GM11168 (cell line): ENCODE measurements around the gene ZNF655.
"Not testable (repeated sequence)": the region's sequence is repeated elsewhere in the genome, so short reads cannot be mapped to it uniquely, and the experiment has no call there.

Experiments used
- in situ Hi-C: fragments of 300-500 bp; cut with MboI; formaldehyde crosslinking; loops from one replicate; pipeline ENCODE4 v1.12.0; 2022; ENCODE audit warnings: low sequenced_read_pairs; ENCODE audit not compliant: unreplicated experiment

The ZNF655 gene, protein sequence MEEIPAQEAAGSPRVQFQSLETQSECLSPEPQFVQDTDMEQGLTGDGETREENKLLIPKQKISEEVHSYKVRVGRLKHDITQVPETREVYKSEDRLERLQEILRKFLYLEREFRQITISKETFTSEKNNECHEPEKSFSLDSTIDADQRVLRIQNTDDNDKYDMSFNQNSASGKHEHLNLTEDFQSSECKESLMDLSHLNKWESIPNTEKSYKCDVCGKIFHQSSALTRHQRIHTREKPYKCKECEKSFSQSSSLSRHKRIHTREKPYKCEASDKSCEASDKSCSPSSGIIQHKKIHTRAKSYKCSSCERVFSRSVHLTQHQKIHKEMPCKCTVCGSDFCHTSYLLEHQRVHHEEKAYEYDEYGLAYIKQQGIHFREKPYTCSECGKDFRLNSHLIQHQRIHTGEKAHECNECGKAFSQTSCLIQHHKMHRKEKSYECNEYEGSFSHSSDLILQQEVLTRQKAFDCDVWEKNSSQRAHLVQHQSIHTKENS

DNA sequence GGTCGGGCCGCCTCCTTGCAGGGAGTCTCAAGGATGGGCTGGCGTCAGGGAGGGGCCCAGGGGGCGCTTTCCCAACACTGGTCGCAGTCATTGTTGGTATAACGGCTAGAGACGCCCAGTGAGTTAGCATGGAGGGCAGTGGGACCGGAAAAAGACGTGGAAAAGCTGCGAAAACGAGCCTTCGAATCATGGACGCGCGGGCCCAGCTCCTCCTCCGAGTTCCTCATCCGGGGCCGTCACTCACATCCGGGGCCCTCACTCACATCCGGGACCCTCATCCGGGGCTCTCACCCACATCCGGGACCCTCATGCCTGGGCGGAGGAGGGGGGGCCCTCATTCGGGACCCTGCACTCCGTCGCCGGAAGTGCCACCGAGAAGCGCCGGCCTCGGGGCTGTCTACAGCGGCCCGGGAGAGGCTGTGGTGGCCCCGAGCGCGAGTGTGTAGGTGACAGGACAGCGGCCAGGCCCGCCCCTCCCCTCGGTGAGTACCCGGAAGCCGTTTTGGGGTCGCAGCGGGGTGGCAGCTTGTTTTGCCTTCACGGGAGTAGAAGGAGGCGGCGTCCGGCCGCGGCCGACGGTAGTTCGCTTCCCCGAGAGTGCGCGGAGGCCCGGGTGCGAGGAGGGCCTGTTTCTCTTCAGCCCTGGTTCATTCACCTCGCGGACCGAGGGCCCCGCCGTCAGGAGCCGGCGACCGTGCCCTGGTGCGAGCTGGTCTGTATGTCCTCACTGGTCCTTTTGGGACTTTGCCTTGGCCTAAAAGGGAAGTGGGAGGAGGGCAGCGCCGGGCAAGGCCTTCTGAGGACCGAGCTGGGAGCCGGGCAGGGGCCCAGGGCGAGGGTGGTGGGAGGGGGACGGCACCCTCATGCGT lies at the start of gene ZNF655:
ZNF655 (plus strand) TSS at position 337 of the 869 bp plus-strand sequence. CDS start 1,918 bp downstream, outside the sequence.
- in situ Hi-C loops, result no loop called here

GRCh38 chr7:99514050-99514449 lies 44.4 kb upstream of the ZNF655 start:
- in situ Hi-C loops, result no loop called here

GRCh38 chr7:99521399-99521798 lies 37.0 kb upstream of the ZNF655 start:
- in situ Hi-C loops, result no loop called here

DNA sequence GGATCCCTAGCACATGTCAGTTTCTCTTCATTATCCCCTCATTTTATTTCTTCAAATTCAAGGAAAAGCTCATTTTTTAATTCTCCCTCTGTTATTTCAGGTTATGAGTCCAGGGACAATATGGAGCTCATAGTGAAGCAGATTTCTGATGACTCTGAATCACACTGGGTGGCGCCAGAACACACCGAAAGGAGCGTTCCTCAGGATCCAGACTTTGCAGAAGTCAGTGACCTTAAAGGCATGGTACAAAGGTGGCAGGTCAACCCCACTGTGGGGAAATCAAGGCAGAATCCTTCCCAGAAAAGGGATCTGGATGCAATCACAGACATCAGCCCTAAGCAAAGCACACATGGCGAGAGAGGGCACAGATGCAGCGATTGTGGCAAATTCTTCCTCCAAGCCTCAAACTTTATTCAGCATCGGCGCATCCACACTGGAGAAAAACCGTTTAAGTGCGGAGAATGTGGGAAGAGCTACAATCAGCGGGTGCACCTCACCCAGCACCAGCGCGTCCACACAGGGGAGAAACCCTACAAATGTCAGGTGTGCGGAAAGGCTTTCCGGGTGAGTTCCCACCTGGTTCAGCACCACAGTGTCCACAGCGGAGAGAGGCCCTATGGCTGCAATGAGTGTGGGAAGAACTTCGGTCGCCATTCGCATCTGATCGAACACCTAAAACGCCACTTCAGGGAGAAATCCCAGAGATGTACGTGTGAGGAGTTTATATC lies 32.6 kb upstream of the ZNF655 start:
- in situ Hi-C loops, result no loop called here

- in situ Hi-C loops, result no loop called here
Observed at GRCh38 chr7:99531354-99531765, 27.1 kb upstream of the ZNF655 start.

- in situ Hi-C loops, result no loop called here
Observed at GRCh38 chr7:99535667-99536066, 22.8 kb upstream of the ZNF655 start.

- in situ Hi-C loops, result no loop called here
Observed at GRCh38 chr7:99539213-99539811, 19.1 kb upstream of the ZNF655 start.

DNA sequence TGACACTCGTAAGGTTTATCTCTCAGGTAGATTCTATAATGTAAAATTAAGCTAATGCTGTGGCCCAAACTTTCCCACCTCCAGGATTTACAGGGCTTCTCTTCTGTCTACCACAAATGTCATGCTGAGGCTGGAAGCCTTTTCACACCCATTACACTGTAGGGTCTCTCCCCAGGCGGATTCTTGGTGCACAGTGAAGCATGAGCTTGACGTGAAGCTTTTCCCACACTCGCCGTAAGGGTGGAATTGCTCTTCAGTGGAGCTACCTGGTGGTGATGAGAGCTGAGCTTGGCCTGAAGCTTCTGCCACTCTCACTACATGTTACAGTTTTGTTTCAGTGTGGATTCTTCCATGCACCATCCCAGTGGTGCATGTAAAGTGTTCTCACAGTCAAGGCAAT lies 17.9 kb upstream of the ZNF655 start:
- in situ Hi-C loops, result no loop called here

DNA sequence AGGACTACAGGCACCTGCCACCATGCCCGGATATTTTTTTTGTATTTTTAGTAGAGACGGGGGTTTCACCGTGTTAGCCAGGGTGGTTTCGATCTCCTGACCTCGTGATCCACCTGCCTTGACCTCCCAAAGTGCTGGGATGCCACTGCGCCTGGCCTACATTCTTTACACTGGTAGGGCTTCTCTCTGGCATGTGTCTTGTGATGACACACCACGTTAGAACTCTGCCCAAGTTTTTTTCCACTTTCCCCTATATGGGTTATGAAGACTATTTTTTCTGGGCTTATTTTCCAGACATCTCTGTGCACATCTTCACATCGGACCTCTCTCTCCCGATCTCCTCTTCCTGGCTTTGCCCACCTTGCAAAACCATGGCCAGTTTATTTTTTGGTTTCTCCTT lies 17.2 kb upstream of the ZNF655 start:
- in situ Hi-C loops, result no loop called here

DNA sequence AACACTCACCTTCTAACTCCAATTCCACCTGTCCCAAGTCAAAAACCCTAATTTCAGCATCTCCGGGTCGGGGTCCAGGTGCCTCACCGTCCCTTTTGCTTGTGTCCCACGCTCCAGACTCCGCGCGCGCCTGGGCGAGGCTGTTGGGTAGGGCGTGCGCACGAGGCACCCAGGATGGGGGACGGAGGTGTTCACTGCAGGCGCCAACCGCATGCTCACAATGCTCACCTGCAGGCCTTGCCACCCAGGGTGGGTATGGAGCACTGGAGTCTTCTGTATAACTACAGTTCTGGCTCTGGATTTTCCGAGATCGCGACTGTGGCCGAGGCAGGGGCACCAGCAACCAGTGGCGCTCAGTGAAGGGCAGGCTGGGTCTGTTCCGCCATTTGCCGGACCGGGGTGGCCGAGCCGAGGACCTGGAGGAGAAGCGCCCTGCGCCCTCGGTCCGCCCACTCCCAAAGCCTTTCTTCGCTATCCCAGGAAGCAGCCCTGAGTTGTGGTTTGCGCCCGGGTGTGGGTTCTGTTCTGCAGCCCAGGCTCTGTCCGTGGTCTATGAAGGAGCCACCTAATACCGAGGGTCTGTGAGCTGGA lies 15.3 kb upstream of the ZNF655 start:
- in situ Hi-C loops, result no loop called here

DNA sequence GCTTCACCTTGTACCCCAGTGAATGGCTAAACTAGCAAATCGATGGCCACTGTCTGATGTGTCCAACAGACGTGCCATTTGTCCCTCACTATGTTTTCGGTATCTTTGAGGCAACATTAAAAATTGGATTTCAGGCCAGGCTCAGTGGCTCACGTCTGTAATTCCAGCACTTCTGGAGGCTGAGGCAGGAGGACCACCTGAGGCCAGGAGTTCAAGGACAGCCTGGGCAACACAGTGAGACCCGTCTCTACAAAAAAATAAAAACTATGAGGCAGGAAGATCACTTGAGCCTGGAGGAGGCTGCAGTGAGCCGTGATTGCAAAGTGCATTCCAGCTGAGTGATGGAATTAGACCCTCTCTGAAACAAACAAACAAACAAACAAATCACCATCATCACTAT lies 14.5 kb upstream of the ZNF655 start:
- in situ Hi-C loops, result no loop called here

DNA sequence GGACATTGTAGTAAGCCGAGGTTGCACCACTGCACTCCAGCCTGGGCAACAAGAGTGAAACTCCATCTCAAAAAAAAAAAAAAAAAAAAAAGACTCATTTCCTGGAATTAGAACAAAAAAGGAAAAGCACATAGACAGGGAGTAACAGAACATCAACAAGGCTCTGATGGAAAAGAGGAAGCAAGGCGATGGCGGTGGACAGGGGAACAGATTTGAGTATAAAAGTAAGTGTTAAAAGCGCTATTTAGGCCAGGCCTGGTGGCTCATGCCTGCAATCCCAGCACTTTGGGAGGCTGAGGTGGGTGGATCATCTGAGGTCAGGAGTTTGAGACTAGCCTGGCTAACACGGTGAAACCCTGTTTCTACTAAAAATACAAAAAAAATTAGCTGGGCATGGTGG lies 13.1 kb upstream of the ZNF655 start:
- in situ Hi-C loops, result not testable (repeated sequence)

- in situ Hi-C loops, result not testable (repeated sequence)
Observed at GRCh38 chr7:99549545-99549944, 8.9 kb upstream of the ZNF655 start.

GRCh38 chr7:99551334-99551733 lies 7.1 kb upstream of the ZNF655 start:
- in situ Hi-C loops, result no loop called here

DNA sequence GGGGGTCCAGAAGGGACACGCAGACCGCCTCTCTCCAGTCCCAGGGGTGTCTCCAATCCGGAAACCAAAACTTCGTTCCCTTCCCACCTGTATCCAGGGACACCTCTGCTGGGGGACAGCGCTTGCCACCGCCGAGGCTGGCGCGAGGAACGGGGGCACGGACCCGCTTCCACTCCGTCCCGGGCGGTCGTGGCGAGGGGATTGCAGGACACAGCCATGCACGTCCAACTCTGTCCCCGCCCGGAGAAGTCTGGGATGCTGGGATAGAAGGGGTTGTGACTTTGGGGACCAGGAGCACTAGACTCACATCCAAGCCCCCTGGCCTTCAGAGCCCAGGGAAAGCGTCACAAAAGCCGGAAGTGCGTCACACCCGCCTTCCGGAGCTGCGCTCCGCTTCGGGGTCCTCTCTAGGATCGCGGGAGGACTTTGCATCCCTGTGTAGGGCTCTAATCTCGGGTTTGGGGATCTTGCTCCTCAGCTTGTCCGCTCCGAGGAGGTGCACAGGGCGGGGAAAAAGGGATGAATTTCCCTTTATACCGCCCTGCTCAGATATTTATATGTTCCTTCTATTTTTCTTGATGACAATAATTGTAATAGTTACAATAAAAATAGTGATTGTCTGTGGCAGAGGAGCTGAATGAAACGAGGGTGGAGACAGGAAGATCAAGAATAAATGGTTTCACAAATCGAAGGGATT lies 6.5 kb upstream of the ZNF655 start, which contains the start of gene FAM200A:
FAM200A (minus strand) TSS at position 348 of the 697 bp plus-strand sequence. CDS start 3,707 bp downstream, outside the sequence.
- in situ Hi-C loops, result no loop called here

DNA sequence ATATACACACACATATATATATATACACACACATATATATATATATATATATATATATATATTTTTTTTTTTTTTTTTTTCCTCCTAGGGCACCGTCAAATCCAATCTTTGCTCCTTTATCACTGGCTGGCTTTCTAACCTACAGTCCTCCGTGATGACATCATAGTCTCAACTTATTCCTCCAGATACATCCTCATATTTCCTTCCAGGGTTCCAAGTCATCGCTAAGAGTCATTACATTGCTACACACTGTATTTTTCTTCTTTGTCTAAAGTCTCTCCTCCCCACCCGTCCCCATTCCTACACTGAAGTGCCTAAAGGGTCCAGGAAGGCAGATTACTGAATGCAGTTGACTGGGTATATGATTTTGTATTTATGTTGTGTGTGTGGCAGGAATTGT lies 5.4 kb upstream of the ZNF655 start:
- in situ Hi-C loops, result no loop called here

DNA sequence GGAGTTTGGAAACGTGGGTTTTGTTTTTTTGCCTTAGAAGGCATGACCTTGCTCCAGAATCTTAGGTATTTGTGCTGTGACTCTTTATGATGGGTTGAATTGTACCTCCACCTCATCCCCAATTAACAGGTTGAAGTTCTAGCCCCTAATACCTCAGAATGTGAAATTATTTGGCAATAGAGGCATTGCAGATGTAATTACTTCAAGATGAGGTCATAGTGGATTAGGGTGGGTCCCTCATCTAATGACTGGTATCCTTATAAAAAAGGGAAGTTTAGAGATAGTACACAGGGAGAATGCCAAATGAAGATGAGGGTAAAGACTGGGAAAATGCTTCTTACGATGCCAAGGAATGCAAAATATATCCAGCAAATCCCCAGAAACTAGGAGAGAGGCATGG lies 3.5 kb upstream of the ZNF655 start:
- in situ Hi-C loops, result no loop called here

- in situ Hi-C loops, result no loop called here
Observed at GRCh38 chr7:99557196-99557607, 1.2 kb upstream of the ZNF655 start.

DNA sequence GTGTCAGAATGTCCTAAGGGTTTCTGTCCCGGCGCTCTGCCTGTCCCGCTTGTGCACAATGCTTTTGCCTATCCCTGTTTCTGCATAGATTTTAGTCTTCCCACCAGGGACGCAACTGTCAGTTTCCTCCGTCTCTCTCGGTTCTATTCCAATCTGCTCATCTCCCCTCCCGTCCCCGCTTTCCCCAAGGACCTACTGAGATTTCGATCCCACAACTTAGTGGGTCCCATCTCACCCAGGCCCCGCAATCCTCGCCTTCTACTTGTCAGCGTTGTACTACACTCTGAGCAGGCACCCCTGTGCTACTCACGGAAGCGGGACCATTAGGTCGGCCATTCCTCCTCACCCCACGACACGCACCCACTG lies 519 bp upstream of the ZNF655 start:
- in situ Hi-C loops, result no loop called here
